K562 (cell line): ENCODE data around the gene ZFAND2B. TPM values are rescaled to one million over a fixed set of nuclear protein-coding genes. Genes with fewer than 3 reads are reported as not detected.

ENCODE experiments used
- ARHGAP35 ChIP-seq: fragments of 450-650 bp; IDR thresholded peaks from 2 replicates; pipeline ENCODE4 v1.6.1; 2018; ENCODE audit not compliant: partially characterized antibody
- CHAMP1 ChIP-seq: fragments of 450-650 bp; IDR thresholded peaks from 2 replicates; pipeline ENCODE4 v1.6.1; 2016; ENCODE audit warnings: mild to moderate bottlenecking
- E2F6 ChIP-seq, 2 experiments: IDR thresholded peaks; 2 replicates each; pipeline ENCODE4 v1.6.1; 2011; ENCODE audit warnings: borderline replicate concordance in 1 of 2, control low read depth in 1 of 2, low read depth in 1 of 2, low read length in 1 of 2, mild to moderate bottlenecking in 1 of 2, mixed read lengths in 1 of 2, moderate library complexity in 1 of 2; ENCODE audit not compliant: insufficient read depth in 1 of 2, insufficient read length in 1 of 2, poor library complexity in 1 of 2, severe bottlenecking in 1 of 2; ENCODE audit errors: extremely low read depth in 1 of 2
- HDAC1 ChIP-seq, 2 experiments: fragments of 450-650 bp; IDR thresholded peaks; 2 replicates each; pipeline ENCODE4 v1.6.1; 2016 to 2017; ENCODE audit warnings: inconsistent platforms in 1 of 2, mild to moderate bottlenecking in 1 of 2, moderate library complexity in 1 of 2
- HMG20B ChIP-seq: fragments of 250-450 bp; sonication (Bioruptor Pico); IDR thresholded peaks from 2 replicates; pipeline ENCODE4 v1.5.0; 2021; ENCODE audit warnings: mild to moderate bottlenecking
- MLLT1 ChIP-seq, 2 experiments: fragments of 450-650 bp; IDR thresholded peaks; 2 replicates each; pipeline ENCODE4 v1.6.1; 2016
- NCOA1 ChIP-seq: fragments of 450-650 bp; IDR thresholded peaks from 2 replicates; pipeline ENCODE4 v1.6.1; 2016; ENCODE audit warnings: low read depth
- NFRKB ChIP-seq: fragments of 450-650 bp; IDR thresholded peaks from 2 replicates; pipeline ENCODE4 v1.6.1; 2016; ENCODE audit warnings: low read depth
- TAL1 ChIP-seq: fragments of 450-650 bp; IDR thresholded peaks from 2 replicates; pipeline ENCODE4 v1.6.1; 2016; ENCODE audit warnings: mild to moderate bottlenecking
- TEAD1 ChIP-seq, 2 experiments: fragments of 450-650 bp in 1 of 2; sonication (generic) in 1 of 2; formaldehyde crosslinking; IDR thresholded peaks; 2 replicates each; pipeline versions ENCODE4 v1.4.0 to v1.8.0; 2020 to 2022; ENCODE audit warnings: mild to moderate bottlenecking in 2 of 2, missing genetic modification reagents in 1 of 2
- ZNF124 ChIP-seq: sonication (generic); formaldehyde crosslinking; IDR thresholded peaks from 2 replicates; pipeline ENCODE4 v1.8.1; 2022; ENCODE audit warnings: missing genetic modification reagents
- polyA plus RNA-seq, 8 experiments: library from polyadenylated mRNA; depleted of rRNA in 4 of 8; stranded (reverse) in 5 of 8; unstranded in 3 of 8; fragments of >200 nt; fragmentation: Nextera tagmentation in 2 of 8; fragmentation: Illumina TruSeq in 1 of 8; extraction: Ambion mirVana in 2 of 8; extraction: Trizol in 1 of 8; gene quantifications; 2 replicates each; pipeline versions ENCODE4 v1.2.1 to v1.2.3, GENCODE V29; 2011 to 2014; ENCODE audit warnings: inconsistent platforms in 1 of 8, missing spikeins in 1 of 8
- total RNA-seq, 7 experiments: library from RNA; depleted of rRNA in 6 of 7; stranded (reverse); fragments of >200 nt in 6 of 7; fragmentation: Illumina TruSeq in 2 of 7; extraction: Trizol in 2 of 7; gene quantifications; 2 replicates each; pipeline versions ENCODE4 v1.2.1 to v1.2.3, GENCODE V29; 2011 to 2021; ENCODE audit warnings: low replicate concordance in 1 of 7
- TF ChIP-seq, protein P1 (sequence below): fragments of 250-450 bp; sonication (Bioruptor Pico); IDR thresholded peaks from 2 replicates; pipeline ENCODE4 v1.4.0; 2020; ENCODE audit warnings: mild to moderate bottlenecking, moderate library complexity, borderline replicate concordance
- TF ChIP-seq, protein P2 (sequence below): fragments of 250-450 bp; sonication (Bioruptor Pico); IDR thresholded peaks from 2 replicates; pipeline ENCODE4 v1.8.0; 2022; ENCODE audit warnings: inconsistent platforms, mild to moderate bottlenecking, moderate library complexity, borderline replicate concordance

The ZFAND2B gene
- total and polyA plus RNA-seq, 9 of the 15 experiments (the other 6 are each of a cell fraction or from before 2014, with no cell fraction given): 9.9 to 33.3 (median 26.1) TPM

GRCh38 chr2:219230059-219230540, 23.5 kb downstream of the ZFAND2B start (continued):
- TF ChIP-seq HMG20B (CRISPR knock-in tag): no peak
- TF ChIP-seq, protein P1, sequence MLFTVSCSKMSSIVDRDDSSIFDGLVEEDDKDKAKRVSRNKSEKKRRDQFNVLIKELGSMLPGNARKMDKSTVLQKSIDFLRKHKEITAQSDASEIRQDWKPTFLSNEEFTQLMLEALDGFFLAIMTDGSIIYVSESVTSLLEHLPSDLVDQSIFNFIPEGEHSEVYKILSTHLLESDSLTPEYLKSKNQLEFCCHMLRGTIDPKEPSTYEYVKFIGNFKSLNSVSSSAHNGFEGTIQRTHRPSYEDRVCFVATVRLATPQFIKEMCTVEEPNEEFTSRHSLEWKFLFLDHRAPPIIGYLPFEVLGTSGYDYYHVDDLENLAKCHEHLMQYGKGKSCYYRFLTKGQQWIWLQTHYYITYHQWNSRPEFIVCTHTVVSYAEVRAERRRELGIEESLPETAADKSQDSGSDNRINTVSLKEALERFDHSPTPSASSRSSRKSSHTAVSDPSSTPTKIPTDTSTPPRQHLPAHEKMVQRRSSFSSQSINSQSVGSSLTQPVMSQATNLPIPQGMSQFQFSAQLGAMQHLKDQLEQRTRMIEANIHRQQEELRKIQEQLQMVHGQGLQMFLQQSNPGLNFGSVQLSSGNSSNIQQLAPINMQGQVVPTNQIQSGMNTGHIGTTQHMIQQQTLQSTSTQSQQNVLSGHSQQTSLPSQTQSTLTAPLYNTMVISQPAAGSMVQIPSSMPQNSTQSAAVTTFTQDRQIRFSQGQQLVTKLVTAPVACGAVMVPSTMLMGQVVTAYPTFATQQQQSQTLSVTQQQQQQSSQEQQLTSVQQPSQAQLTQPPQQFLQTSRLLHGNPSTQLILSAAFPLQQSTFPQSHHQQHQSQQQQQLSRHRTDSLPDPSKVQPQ (CRISPR knock-in tag): no peak
- peak in 1 of 2 experiments; percentile 39 for TF ChIP-seq E2F6 (IDR thresholded peaks at IDR 0.05; ENCODE audit: borderline replicate concordance in 1 of 2, extremely low read depth in 1 of 2, insufficient read depth in 1 of 2, insufficient read length in 1 of 2, low read depth in 1 of 2, low read length in 1 of 2, poor library complexity in 1 of 2, severe bottlenecking in 1 of 2)
- TF ChIP-seq ARHGAP35: no peak
- TF ChIP-seq ZNF124 (CRISPR knock-in tag): no peak
- no peak for TF ChIP-seq TAL1
- no peak for TF ChIP-seq CHAMP1
- no peak for TF ChIP-seq TEAD1 (CRISPR knock-in tag; IDR thresholded peaks at IDR 0.05)
- TF ChIP-seq MLLT1 (IDR thresholded peaks at IDR 0.05): 0 out of 4 replicates have a peak, but pooled peaks of 1 of the 2 experiments have one; percentile 28
- TF ChIP-seq HDAC1 (IDR thresholded peaks at IDR 0.05): peak in 1 of 2 experiments; percentile 66; a peak in 1 of 4 replicates
- peak; percentile 37; the same call in 1 of the 2 replicates for TF ChIP-seq NCOA1
- no peak for TF ChIP-seq NFRKB
- TF ChIP-seq, protein P2, sequence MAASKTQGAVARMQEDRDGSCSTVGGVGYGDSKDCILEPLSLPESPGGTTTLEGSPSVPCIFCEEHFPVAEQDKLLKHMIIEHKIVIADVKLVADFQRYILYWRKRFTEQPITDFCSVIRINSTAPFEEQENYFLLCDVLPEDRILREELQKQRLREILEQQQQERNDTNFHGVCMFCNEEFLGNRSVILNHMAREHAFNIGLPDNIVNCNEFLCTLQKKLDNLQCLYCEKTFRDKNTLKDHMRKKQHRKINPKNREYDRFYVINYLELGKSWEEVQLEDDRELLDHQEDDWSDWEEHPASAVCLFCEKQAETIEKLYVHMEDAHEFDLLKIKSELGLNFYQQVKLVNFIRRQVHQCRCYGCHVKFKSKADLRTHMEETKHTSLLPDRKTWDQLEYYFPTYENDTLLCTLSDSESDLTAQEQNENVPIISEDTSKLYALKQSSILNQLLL (CRISPR knock-in tag): no peak
